Panc1 (cell line): Measurements from ENCODE around the gene ITGB2. TPM values are rescaled to one million over a fixed set of nuclear protein-coding genes. Genes with fewer than 3 reads are reported as not detected.

ENCODE experiments used
- ATAC-seq: fragments of 200-7000 bp; cut with Tn5 transposase; 2 replicates; pipeline ENCODE4 v1.9.1; 2020; ENCODE audit warnings: mild to moderate bottlenecking, moderate library complexity
- BruUV-seq: library from RNA; stranded (reverse); fragments of 400-500 nt; replicated peaks from 2 replicates; lab custom pipeline; 2021; lab: Mats Ljungman, UMichigan
- CTCF ChIA-PET: fragments of 300-600 bp; sonication (Branson Sonifier 250); formaldehyde crosslinking; loops from one replicate; lab custom pipeline; 2022; ENCODE audit warnings: antibody characterized with exemption; lab: Charles Lee
- POLR2A ChIA-PET: fragments of 300-600 bp; sonication (Branson Sonifier 250); formaldehyde crosslinking; loops from one replicate; lab custom pipeline; 2022; ENCODE audit warnings: antibody characterized with exemption; lab: Charles Lee
- DNase-seq: peaks from one replicate; pipeline ENCODE4 v3.0.0-alpha.2; 2010; ENCODE audit warnings: low read depth, low spot score
- H3K27ac ChIP-seq: 2 replicates; pipeline ENCODE4 v1.5.1; 2011; ENCODE audit warnings: mild to moderate bottlenecking, low read length, inconsistent platforms
- H3K27me3 ChIP-seq: fragments of 200-500 bp; sonication (Bioruptor generic); 2 replicates; pipeline ENCODE4 v1.6.0; 2014; ENCODE audit warnings: low read length, inconsistent platforms; ENCODE audit not compliant: control insufficient read depth, insufficient read depth
- H3K36me3 ChIP-seq: fragments of 200-500 bp; sonication (Bioruptor generic); 2 replicates; pipeline ENCODE4 v1.5.1; 2014; ENCODE audit warnings: inconsistent platforms, mild to moderate bottlenecking, low read length, moderate library complexity; ENCODE audit not compliant: control insufficient read depth, insufficient read depth
- H3K4me1 ChIP-seq: 2 replicates; pipeline ENCODE4 v1.5.1; 2011; ENCODE audit warnings: inconsistent platforms, mild to moderate bottlenecking, low read length, moderate library complexity; ENCODE audit not compliant: control insufficient read depth, insufficient read depth
- H3K4me3 ChIP-seq, 2 experiments: 2 replicates each; pipeline ENCODE4 v1.5.1; 2011 to 2012; ENCODE audit warnings: low read depth in 2 of 2, low read length in 2 of 2, mild to moderate bottlenecking in 2 of 2, inconsistent platforms in 1 of 2, moderate library complexity in 1 of 2
- H3K9me3 ChIP-seq: fragments of 200-500 bp; sonication (Bioruptor generic); 2 replicates; pipeline ENCODE4 v1.5.1; 2014; ENCODE audit warnings: low read depth, mild to moderate bottlenecking, inconsistent platforms, low read length, moderate library complexity; ENCODE audit not compliant: control insufficient read depth, insufficient read depth
- POLR2AphosphoS5 ChIP-seq: IDR thresholded peaks from 2 replicates; pipeline ENCODE4 v1.6.1; 2012; ENCODE audit warnings: mild to moderate bottlenecking, low read depth, low read length, moderate library complexity
- SIN3A ChIP-seq: IDR thresholded peaks from 2 replicates; pipeline ENCODE4 v1.6.1; 2012; ENCODE audit warnings: low read depth, mild to moderate bottlenecking, low read length, moderate library complexity, borderline replicate concordance; ENCODE audit not compliant: insufficient read depth
- TCF7L2 ChIP-seq: IDR thresholded peaks from 2 replicates; pipeline ENCODE4 v1.6.1; 2011; ENCODE audit warnings: mild to moderate bottlenecking, low read depth, low read length, inconsistent platforms
- in situ Hi-C: cut with HindIII; loops from 2 replicates; pipeline ENCODE4 v1.10.0; 2016; ENCODE audit warnings: low sequenced_read_pairs, low pct_unique_long_range_greater_than_20kb
- intact Hi-C: fragments of 100-400 bp; cut with micrococcal nuclease; formaldehyde crosslinking; loops from one replicate; pipeline ENCODE4 v1.10.0; 2022; ENCODE audit not compliant: unreplicated experiment
- total RNA-seq: library from RNA; stranded (reverse); gene quantifications from one replicate; pipeline ENCODE4 v1.2.1, GENCODE V29; 2021; ENCODE audit not compliant: unreplicated experiment
- TF ChIP-seq, protein P1 (sequence below), 2 experiments: IDR thresholded peaks; 2 replicates each; pipeline ENCODE4 v1.6.1; 2011 to 2012; ENCODE audit warnings: low read depth in 2 of 2, control low read depth in 1 of 2, low read length in 1 of 2, mild to moderate bottlenecking in 1 of 2, moderate library complexity in 1 of 2; ENCODE audit not compliant: insufficient read depth in 1 of 2
- TF ChIP-seq, protein P2 (sequence below): fragments of 450-650 bp; IDR thresholded peaks from 2 replicates; pipeline ENCODE4 v1.5.1; 2017; ENCODE audit warnings: mild to moderate bottlenecking

The ITGB2 gene
- total RNA-seq, 1 experiment from 2014 or later: 3.0 TPM

DNA sequence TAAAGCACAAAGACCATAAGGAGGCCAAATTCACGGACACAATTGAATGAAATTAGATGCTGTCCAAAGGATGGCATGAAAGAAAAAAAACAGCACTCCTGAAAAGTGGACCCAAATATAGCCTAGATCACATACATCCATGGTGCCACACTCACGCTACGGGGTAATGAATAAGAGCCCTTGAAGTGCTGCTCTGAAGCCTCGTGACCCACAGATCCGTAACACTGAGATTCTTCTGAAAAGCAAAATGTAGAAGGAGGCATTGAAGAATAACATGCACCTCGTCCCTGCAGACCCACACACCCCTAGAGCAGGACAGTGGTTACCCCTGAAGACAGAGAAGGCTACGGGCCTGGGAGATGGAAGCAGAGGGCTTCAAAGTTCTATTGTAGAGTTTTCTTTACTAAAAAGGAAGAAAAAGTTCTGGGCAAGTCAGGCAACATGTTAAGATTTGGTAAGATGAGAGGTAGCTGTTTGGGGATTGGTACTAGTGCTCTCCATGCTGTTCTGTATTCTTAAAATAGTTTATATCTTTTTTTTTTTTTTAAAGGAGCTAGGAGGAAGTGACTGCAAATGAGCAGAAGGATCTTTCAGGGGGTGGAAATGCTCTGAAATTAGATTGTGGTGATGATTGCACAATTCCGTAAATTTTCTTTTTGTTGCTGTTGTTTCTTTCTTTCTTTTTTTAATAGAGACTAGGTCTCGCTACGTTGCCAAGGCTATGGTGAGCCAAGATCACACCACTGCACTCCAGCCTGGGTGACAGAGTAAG lies 4.1 kb upstream of the ITGB2 start:
- TF ChIP-seq, protein P1, sequence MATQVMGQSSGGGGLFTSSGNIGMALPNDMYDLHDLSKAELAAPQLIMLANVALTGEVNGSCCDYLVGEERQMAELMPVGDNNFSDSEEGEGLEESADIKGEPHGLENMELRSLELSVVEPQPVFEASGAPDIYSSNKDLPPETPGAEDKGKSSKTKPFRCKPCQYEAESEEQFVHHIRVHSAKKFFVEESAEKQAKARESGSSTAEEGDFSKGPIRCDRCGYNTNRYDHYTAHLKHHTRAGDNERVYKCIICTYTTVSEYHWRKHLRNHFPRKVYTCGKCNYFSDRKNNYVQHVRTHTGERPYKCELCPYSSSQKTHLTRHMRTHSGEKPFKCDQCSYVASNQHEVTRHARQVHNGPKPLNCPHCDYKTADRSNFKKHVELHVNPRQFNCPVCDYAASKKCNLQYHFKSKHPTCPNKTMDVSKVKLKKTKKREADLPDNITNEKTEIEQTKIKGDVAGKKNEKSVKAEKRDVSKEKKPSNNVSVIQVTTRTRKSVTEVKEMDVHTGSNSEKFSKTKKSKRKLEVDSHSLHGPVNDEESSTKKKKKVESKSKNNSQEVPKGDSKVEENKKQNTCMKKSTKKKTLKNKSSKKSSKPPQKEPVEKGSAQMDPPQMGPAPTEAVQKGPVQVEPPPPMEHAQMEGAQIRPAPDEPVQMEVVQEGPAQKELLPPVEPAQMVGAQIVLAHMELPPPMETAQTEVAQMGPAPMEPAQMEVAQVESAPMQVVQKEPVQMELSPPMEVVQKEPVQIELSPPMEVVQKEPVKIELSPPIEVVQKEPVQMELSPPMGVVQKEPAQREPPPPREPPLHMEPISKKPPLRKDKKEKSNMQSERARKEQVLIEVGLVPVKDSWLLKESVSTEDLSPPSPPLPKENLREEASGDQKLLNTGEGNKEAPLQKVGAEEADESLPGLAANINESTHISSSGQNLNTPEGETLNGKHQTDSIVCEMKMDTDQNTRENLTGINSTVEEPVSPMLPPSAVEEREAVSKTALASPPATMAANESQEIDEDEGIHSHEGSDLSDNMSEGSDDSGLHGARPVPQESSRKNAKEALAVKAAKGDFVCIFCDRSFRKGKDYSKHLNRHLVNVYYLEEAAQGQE (IDR thresholded peaks at IDR 0.05; ENCODE audit: insufficient read depth in 1 of 2, low read depth in 2 of 2, low read length in 1 of 2): no peak
- TF ChIP-seq POLR2AphosphoS5 (no peak), SIN3A (no peak), TCF7L2 (no peak)
- TF ChIP-seq, protein P2, sequence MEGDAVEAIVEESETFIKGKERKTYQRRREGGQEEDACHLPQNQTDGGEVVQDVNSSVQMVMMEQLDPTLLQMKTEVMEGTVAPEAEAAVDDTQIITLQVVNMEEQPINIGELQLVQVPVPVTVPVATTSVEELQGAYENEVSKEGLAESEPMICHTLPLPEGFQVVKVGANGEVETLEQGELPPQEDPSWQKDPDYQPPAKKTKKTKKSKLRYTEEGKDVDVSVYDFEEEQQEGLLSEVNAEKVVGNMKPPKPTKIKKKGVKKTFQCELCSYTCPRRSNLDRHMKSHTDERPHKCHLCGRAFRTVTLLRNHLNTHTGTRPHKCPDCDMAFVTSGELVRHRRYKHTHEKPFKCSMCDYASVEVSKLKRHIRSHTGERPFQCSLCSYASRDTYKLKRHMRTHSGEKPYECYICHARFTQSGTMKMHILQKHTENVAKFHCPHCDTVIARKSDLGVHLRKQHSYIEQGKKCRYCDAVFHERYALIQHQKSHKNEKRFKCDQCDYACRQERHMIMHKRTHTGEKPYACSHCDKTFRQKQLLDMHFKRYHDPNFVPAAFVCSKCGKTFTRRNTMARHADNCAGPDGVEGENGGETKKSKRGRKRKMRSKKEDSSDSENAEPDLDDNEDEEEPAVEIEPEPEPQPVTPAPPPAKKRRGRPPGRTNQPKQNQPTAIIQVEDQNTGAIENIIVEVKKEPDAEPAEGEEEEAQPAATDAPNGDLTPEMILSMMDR: no peak

DNA sequence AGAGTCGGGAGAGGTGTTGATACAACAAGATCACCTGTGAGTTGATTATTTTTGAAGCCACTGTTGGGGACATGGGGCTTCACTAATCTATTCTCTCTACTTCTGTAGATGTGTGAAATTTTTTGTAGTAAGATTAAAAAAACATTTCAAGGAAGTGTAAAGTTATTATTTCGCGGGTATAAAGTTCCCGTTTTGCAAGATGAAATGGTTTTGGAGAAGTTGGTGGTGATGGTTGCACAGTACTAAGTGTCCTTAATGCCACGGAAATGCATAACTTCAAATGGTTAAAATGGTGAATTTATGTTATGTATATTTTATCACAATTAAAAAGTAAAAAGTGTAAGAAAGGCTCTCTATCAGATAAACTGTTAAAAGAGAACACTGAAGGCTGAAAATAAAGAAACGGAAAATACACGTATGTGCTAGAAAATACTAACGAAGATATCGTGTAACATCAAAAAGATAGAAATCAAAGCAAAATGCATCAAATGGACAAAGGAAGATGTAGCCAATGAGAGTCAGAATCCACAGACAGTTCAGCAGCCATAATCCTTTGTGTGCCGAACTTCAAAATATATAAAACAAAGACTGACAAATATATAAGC lies 2.9 kb upstream of the ITGB2 start:
- no TSS peak for BruUV-seq
- Histone ChIP-seq H3K36me3 (no peaks in the 10 kb centered on the region), H3K4me1 (peaks cover 22% of the 10 kb centered on the region), H3K27me3 (no peaks in the 10 kb centered on the region), H3K9me3 (no peaks in the 10 kb centered on the region), H3K4me3 (no peak overlapping the region), H3K27ac (no peak overlapping the region)
- ATAC-seq (no peak), DNase-seq (no peak)
- POLR2A ChIA-PET: no interaction called here
- in situ Hi-C loops: no loop called here
- intact Hi-C loops: loop anchor here (10.0 kb wide), 1 partner anchor 49 kb away; the partner anchor contains the start of gene PTTG1IP
- CTCF ChIA-PET: no interaction called here
- TF ChIP-seq POLR2AphosphoS5: no peak
- TF ChIP-seq SIN3A: no peak
- TF ChIP-seq, protein P1 (IDR thresholded peaks at IDR 0.05; ENCODE audit: insufficient read depth in 1 of 2, low read depth in 2 of 2, low read length in 1 of 2): no peak
- no peak for TF ChIP-seq TCF7L2
- TF ChIP-seq, protein P2: no peak

More for the DNA sequence above, 4.1 kb upstream of the ITGB2 start:
- ChIA-PET CTCF (no interaction called here), POLR2A (no interaction called here)
- DNase-seq: no peak
- Histone ChIP-seq H3K9me3 (no peaks in the 10 kb centered on the region), H3K4me1 (peaks cover 22% of the 10 kb centered on the region), H3K27ac (no peak overlapping the region), H3K27me3 (no peaks in the 10 kb centered on the region), H3K4me3 (no peak overlapping the region), H3K36me3 (no peaks in the 10 kb centered on the region)
- no peak for ATAC-seq
- in situ Hi-C loops (no loop called here), intact Hi-C loops (loop anchor here (10.0 kb wide), 1 partner anchor 50 kb away; the partner anchor contains the start of gene PTTG1IP)
- no TSS peak for BruUV-seq
